T-cell (primary cell): Measurements from ENCODE around the gene TRIM36. TPM values are rescaled to one million over a fixed set of nuclear protein-coding genes. Genes with fewer than 3 reads are reported as not detected.

Experiments
- ATAC-seq, 4 experiments: fragments of 200-7000 bp in 3 of 4; fragments of 150-1000 bp in 1 of 4; cut with Tn5 transposase; replicated peaks in 1 of 4; 1 replicate in 3 of 4; 2 replicates in 1 of 4; pipeline ENCODE4 v1.10.0; 2021; ENCODE audit warnings: moderate library complexity in 3 of 4, mild to moderate bottlenecking in 2 of 4, moderate number of reproducible peaks in 1 of 4
- CTCF ChIA-PET, 2 donors: fragments of 300-600 bp; sonication (Branson Sonifier 250); formaldehyde crosslinking; loops; one replicate each; lab custom pipeline; 2022; ENCODE audit warnings: antibody characterized with exemption in 2 of 2; lab: Charles Lee
- POLR2A ChIA-PET, 2 donors: fragments of 300-600 bp; sonication (Branson Sonifier 250); formaldehyde crosslinking; loops; one replicate each; lab custom pipeline; 2022; ENCODE audit warnings: antibody characterized with exemption in 2 of 2; lab: Charles Lee
- DNase-seq, 35 experiments: peaks; one replicate each; pipeline versions ENCODE4 v3.0.0 to v3.0.0-alpha.2; 2013 to 2023
- H3K27ac ChIP-seq: one replicate; pipeline ENCODE4 v1.5.1; 2013; ENCODE audit warnings: low read length
- H3K27me3 ChIP-seq, 2 experiments: replicated peaks in 1 of 2; 1 replicate in 1 of 2; 2 replicates in 1 of 2; pipeline versions ENCODE4 v1.6.1 to v1.7.0; 2013; ENCODE audit warnings: low read length in 1 of 2, mixed read lengths in 1 of 2; ENCODE audit not compliant: control insufficient read depth in 2 of 2, insufficient read depth in 2 of 2; ENCODE audit errors: extremely low read depth in 1 of 2
- H3K36me3 ChIP-seq, 2 donors: 1 replicate in 1 of 2; 2 replicates in 1 of 2; pipeline versions ENCODE4 v1.6.1 to v1.7.0; 2013; ENCODE audit warnings: low read length in 1 of 2; ENCODE audit not compliant: control insufficient read depth in 2 of 2, insufficient read depth in 1 of 2; ENCODE audit errors: extremely low read depth in 1 of 2
- H3K4me1 ChIP-seq, 2 experiments: 1 replicate in 1 of 2; 2 replicates in 1 of 2; pipeline versions ENCODE4 v1.6.1 to v1.7.0; 2013; ENCODE audit warnings: low read length in 2 of 2, mixed read lengths in 1 of 2; ENCODE audit not compliant: insufficient read depth in 2 of 2, control insufficient read depth in 1 of 2; ENCODE audit errors: extremely low read depth in 1 of 2
- H3K4me3 ChIP-seq, 2 donors: 1 replicate in 1 of 2; 2 replicates in 1 of 2; pipeline versions ENCODE4 v1.5.1 to v1.7.0; 2013; ENCODE audit warnings: mild to moderate bottlenecking in 2 of 2, low read length in 1 of 2, moderate library complexity in 1 of 2; ENCODE audit not compliant: control insufficient read depth in 1 of 2; ENCODE audit errors: extremely low read depth in 1 of 2
- H3K9me3 ChIP-seq: 2 replicates; pipeline ENCODE4 v1.7.0; 2013
- H3K27ac Mint-ChIP-seq, 2 donors: one replicate each; pipeline ENCODE4 v1.8.0; 2020 to 2021; ENCODE audit warnings: mild to moderate bottlenecking in 2 of 2, mixed read lengths in 2 of 2
- H3K27me3 Mint-ChIP-seq, 2 donors: one replicate each; pipeline ENCODE4 v1.8.0; 2021 to 2022; ENCODE audit warnings: mixed read lengths in 2 of 2
- H3K36me3 Mint-ChIP-seq: one replicate; pipeline ENCODE4 v1.8.0; 2021; ENCODE audit warnings: mixed read lengths
- H3K4me1 Mint-ChIP-seq, 3 donors: one replicate each; pipeline ENCODE4 v1.8.0; 2020 to 2022; ENCODE audit warnings: mixed read lengths in 3 of 3, mild to moderate bottlenecking in 1 of 3
- H3K4me3 Mint-ChIP-seq, 3 donors: one replicate each; pipeline ENCODE4 v1.8.0; 2020 to 2022; ENCODE audit warnings: mild to moderate bottlenecking in 3 of 3, mixed read lengths in 3 of 3, moderate library complexity in 3 of 3
- H3K9me3 Mint-ChIP-seq, 3 donors: one replicate each; pipeline ENCODE4 v1.8.0; 2020 to 2022; ENCODE audit warnings: mixed read lengths in 3 of 3
- WGBS: methylation state at CpG from one replicate; pipeline ENCODE4 v1.1.5; 2013; ENCODE audit warnings: missing lambda C conversion rate; ENCODE audit not compliant: insufficient coverage; 5-methylcytosine and 5-hydroxymethylcytosine counted together
- total RNA-seq, 35 experiments: library from RNA in 6 of 35; stranded (reverse) in 6 of 35; fragments of 120-200 nt in 1 of 35; gene quantifications; one replicate each; pipeline versions ENCODE4 v1.2.1 to v1.2.4 and lab custom pipeline; 2013 to 2026

The TRIM36 gene
- total RNA-seq, 5 donors from 2014 or later (not counting 1 experiment from before 2014, with no cell fraction given): 0.26 to 0.53 (median 0.35) TPM; not detected in 2

DNA sequence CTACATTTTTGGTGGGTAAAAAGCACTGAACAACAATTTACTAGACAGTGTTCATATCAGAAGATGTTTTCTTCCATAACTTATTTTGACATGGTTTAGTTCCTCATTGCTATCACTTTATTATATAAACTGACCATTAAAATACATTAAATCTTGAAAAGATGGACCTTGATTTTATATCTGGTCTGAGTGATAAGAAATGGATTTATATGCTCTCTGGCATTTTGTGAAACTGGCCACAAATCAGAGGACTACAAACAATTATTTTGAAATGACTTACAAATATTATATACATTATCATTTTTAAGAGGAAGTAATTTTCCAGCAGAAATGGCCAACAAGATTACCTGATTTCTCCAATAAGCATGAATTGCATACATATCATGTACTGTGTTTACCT lies 23.6 kb upstream of the TRIM36 start:
- no peak overlapping the region for H3K4me3 Mint-ChIP-seq
- Histone ChIP-seq H3K4me1 (no peaks in the 10 kb centered on the region), H3K9me3 (no peaks in the 10 kb centered on the region), H3K27ac (no peak overlapping the region), H3K27me3 (no peaks in the 10 kb centered on the region), H3K4me3 (no peak overlapping the region), H3K36me3 (no peaks in the 10 kb centered on the region)
- no peak for DNase-seq
- ChIA-PET CTCF (no interaction called here), POLR2A (no interaction called here)
- peaks cover 8% of the 10 kb centered on the region for H3K36me3 Mint-ChIP-seq
- H3K27me3 Mint-ChIP-seq: peaks cover 0 to 6% of the 10 kb centered on the region in 2 donors
- no peaks in the 10 kb centered on the region for H3K9me3 Mint-ChIP-seq
- H3K27ac Mint-ChIP-seq: no peak overlapping the region
- ATAC-seq: no peak
- H3K4me1 Mint-ChIP-seq: no peaks in the 10 kb centered on the region

DNA sequence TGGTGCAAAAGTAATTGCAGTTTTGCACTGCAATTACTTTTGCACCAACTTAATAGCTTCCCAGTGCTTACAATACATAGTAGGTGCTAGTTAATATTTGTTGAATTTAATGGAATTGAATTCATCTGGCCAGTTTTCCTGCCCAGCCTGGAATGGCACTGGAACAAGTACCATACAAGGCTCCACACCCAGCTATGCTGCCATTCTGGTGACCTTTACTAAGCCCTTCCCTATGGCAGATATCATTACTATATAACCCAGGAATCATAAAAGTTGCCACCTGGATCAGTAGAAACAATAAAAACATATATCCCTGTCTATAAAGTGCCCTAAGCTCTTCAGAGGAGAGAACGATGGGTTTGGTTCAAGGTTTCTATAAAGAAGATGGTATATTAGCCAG lies 22.4 kb upstream of the TRIM36 start:
- ChIA-PET POLR2A (interaction anchor here in 1 of 2 donors (0.5 kb wide), 1 partner anchor 101 kb away, joined by 3 read pairs; no protein-coding TSS in a partner anchor), CTCF (interaction anchor here in 1 of 2 donors (0.7 kb wide), 1 partner anchor 387 kb away, joined by 7 read pairs; no protein-coding TSS in a partner anchor)
- peaks cover 0 to 8% of the 10 kb centered on the region in 2 donors for H3K27me3 Mint-ChIP-seq

DNA sequence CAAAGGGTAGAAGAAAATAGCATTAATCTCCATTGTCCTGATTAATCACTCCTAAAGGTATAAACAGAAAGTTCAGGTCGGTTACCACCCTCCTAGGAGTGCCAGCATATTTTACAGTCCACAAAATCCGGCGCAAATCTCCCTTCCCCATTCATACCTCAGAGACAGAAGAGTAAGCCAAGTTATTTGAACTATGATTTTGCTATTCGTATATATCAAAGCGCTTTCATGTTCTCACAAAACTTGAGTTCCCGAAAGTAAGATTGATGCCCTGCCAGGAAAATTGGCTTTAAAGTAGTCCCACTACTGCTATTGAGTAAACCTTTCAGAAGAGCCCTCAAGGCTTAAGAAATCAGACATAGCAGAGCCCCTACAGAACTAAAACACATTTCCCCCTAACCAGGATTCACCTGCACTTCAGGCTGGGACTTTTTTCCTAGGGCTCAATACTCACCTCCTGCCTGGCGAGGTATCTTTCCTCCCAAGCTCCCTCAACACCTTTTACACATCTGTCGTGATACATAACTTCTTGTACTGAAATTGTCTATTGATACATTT lies 21.8 kb upstream of the TRIM36 start:
- 88% methylated on average over 4 of the region's 8 CpGs for WGBS
- no peak for ATAC-seq
- POLR2A ChIA-PET: interaction anchor here in 1 of 2 donors (0.5 kb wide), 1 partner anchor 100 kb away, joined by 3 read pairs; no protein-coding TSS in a partner anchor

More for the DNA sequence above, 22.4 kb upstream of the TRIM36 start:
- Histone ChIP-seq H3K27me3 (no peaks in the 10 kb centered on the region), H3K27ac (no peak overlapping the region), H3K36me3 (no peaks in the 10 kb centered on the region), H3K4me3 (no peak overlapping the region), H3K4me1 (no peaks in the 10 kb centered on the region), H3K9me3 (no peaks in the 10 kb centered on the region)
- ATAC-seq: no peak
- H3K4me1 Mint-ChIP-seq: no peaks in the 10 kb centered on the region
- no peaks in the 10 kb centered on the region for H3K9me3 Mint-ChIP-seq
- no CpG with 5 or more reads among the region's 1 CpG for WGBS
- H3K4me3 Mint-ChIP-seq: no peak overlapping the region
- H3K27ac Mint-ChIP-seq: no peak overlapping the region
- DNase-seq: no peak
- peaks cover 8% of the 10 kb centered on the region for H3K36me3 Mint-ChIP-seq

DNA sequence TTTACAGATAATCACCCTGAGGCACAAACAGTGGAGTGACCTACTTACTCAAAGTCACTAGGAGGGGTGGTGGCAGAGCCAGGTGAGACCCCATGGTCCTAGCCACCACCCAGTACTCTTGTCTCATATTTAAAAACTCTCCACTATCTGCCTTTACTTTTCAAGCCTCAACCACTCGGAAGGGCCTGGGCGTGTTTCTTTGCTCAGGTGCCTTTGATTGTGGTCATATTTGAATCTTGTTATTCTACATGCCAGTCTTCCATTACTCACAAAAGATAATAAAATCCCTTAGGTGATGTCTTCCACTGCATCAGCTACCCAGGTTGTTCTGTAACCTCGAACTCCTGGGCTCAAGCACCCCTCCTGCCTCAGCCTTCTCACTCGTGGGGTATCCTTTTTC lies 20.7 kb upstream of the TRIM36 start:
- Mint-ChIP-seq H3K27me3 (peaks cover 4 to 12% of the 10 kb centered on the region in 2 donors), H3K4me1 (no peaks in the 10 kb centered on the region), H3K4me3 (no peak overlapping the region), H3K36me3 (peaks cover 8% of the 10 kb centered on the region), H3K9me3 (no peaks in the 10 kb centered on the region), H3K27ac (no peak overlapping the region)
- Histone ChIP-seq H3K27ac (no peak overlapping the region), H3K4me3 (no peak overlapping the region), H3K27me3 (peaks cover 0 to 3% of the 10 kb centered on the region in 2 experiments), H3K36me3 (no peaks in the 10 kb centered on the region), H3K4me1 (no peaks in the 10 kb centered on the region), H3K9me3 (no peaks in the 10 kb centered on the region)
- 60% methylated on average over 1 of the region's 4 CpGs for WGBS
- ATAC-seq (no peak), DNase-seq (no peak)
- CTCF ChIA-PET: interaction anchor here in 1 of 2 donors (1.0 kb wide), 1 partner anchor 1578 kb away, joined by 4 read pairs; no protein-coding TSS in a partner anchor
- POLR2A ChIA-PET: no interaction called here

More for the DNA sequence above, 21.8 kb upstream of the TRIM36 start:
- H3K9me3 ChIP-seq: no peaks in the 10 kb centered on the region
- Mint-ChIP-seq H3K4me3 (no peak overlapping the region), H3K4me1 (no peaks in the 10 kb centered on the region), H3K9me3 (no peaks in the 10 kb centered on the region), H3K36me3 (peaks cover 8% of the 10 kb centered on the region), H3K27me3 (peaks cover 0 to 10% of the 10 kb centered on the region in 2 donors), H3K27ac (no peak overlapping the region)
- H3K27me3 ChIP-seq: no peaks in the 10 kb centered on the region
- DNase-seq: no peak
- no peak overlapping the region for H3K27ac ChIP-seq
- no peaks in the 10 kb centered on the region for H3K36me3 ChIP-seq
- CTCF ChIA-PET: interaction anchor here in 1 of 2 donors (0.7 kb wide), 1 partner anchor 388 kb away, joined by 7 read pairs; no protein-coding TSS in a partner anchor
- no peak overlapping the region for H3K4me3 ChIP-seq
- H3K4me1 ChIP-seq: no peaks in the 10 kb centered on the region

GRCh38 chr5:115189866-115190265 lies 20.2 kb upstream of the TRIM36 start:
- no peaks in the 10 kb centered on the region for H3K4me1 Mint-ChIP-seq
- Histone ChIP-seq H3K27me3 (peaks cover 0 to 3% of the 10 kb centered on the region in 2 experiments), H3K36me3 (no peaks in the 10 kb centered on the region), H3K4me3 (no peak overlapping the region), H3K27ac (no peak overlapping the region), H3K9me3 (no peaks in the 10 kb centered on the region), H3K4me1 (no peaks in the 10 kb centered on the region)
- DNase-seq: no peak
- peaks cover 9 to 13% of the 10 kb centered on the region in 2 donors for H3K27me3 Mint-ChIP-seq
- no peaks in the 10 kb centered on the region for H3K9me3 Mint-ChIP-seq
- ChIA-PET POLR2A (interaction anchor here in 1 of 2 donors (0.6 kb wide), 1 partner anchor 55 kb away, joined by 3 read pairs; no protein-coding TSS in a partner anchor), CTCF (interaction anchor here in 1 of 2 donors (0.6 to 1.0 kb wide), 3 partner anchors 347 to 1578 kb away, joined by 3 to 4 read pairs (median 3); no protein-coding TSS in a partner anchor)
- H3K4me3 Mint-ChIP-seq: no peak overlapping the region
- no peak overlapping the region for H3K27ac Mint-ChIP-seq
- H3K36me3 Mint-ChIP-seq: peaks cover 8% of the 10 kb centered on the region
- WGBS: 65% methylated on average over 2 of the region's 2 CpGs
- no peak for ATAC-seq

- Histone ChIP-seq H3K4me3 (no peak overlapping the region), H3K27me3 (peaks cover 3 to 10% of the 10 kb centered on the region in 2 experiments), H3K36me3 (no peaks in the 10 kb centered on the region), H3K27ac (no peak overlapping the region), H3K4me1 (no peaks in the 10 kb centered on the region), H3K9me3 (no peaks in the 10 kb centered on the region)
- Mint-ChIP-seq H3K4me3 (no peak overlapping the region), H3K9me3 (peaks cover 0 to 8% (median 0%) of the 10 kb centered on the region in 3 donors), H3K27ac (no peak overlapping the region), H3K36me3 (peaks cover 3% of the 10 kb centered on the region), H3K4me1 (no peaks in the 10 kb centered on the region), H3K27me3 (peaks cover 29 to 30% of the 10 kb centered on the region in 2 donors)
- DNase-seq: no peak
- ATAC-seq: no peak
- ChIA-PET CTCF (no interaction called here), POLR2A (no interaction called here)
Observed at GRCh38 chr5:115186794-115187193, 17.1 kb upstream of the TRIM36 start.
